ENCODE data around the gene ORC6.
"Not testable (repeated sequence)": the region's sequence is repeated elsewhere in the genome, so short reads cannot be mapped to it uniquely, and the experiment has no call there.

The ORC6 gene, protein sequence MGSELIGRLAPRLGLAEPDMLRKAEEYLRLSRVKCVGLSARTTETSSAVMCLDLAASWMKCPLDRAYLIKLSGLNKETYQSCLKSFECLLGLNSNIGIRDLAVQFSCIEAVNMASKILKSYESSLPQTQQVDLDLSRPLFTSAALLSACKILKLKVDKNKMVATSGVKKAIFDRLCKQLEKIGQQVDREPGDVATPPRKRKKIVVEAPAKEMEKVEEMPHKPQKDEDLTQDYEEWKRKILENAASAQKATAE

DNA sequence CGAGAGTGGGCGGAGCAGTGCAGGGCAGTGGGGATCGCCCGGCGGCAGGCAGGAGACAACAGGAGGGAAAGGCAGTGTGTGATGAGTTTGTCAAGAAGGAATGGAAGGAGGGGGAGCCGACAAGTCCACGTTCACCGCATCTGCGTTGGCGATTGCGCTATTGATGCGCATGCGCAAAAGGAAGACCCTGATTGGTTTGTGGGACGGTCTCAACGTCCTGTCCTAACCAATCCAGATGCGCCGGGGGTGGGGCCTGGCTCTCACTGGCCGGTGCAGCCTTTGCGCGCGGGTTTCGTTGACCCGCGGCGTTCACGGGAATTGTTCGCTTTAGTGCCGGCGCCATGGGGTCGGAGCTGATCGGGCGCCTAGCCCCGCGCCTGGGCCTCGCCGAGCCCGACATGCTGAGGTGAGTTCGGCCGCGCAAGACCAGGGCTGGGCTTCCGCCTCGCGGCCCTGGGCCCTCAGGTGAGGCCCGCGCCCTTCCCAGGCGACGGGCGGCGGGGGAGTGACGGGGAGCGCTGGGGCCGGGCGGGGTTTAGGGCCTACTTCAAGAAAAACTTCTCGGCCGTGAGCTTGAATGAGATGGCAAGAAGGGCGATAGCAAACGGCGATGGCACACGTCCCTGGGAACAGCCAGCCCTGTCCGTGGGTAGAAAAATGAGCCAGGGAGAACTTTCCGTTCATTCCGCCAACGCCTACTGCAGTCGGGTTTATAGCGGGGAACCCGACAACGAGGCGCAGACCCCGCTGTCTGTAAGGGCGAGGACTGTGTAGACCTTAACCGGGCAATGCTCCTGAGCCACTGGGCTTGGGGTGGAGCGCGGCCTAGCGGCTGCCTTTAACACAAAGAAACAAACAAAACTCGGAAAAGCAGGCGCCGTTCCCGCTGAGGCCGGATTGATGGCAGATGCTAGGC, at the start of gene ORC6:
Gene ORC6, plus strand, starts transcription at position 295 of the 916 bp plus-strand sequence. Its CDS starts 47 bp downstream, at position 342.
- peak; percentile 95 for DNase-seq (ENCODE audit: low read depth)

DNA sequence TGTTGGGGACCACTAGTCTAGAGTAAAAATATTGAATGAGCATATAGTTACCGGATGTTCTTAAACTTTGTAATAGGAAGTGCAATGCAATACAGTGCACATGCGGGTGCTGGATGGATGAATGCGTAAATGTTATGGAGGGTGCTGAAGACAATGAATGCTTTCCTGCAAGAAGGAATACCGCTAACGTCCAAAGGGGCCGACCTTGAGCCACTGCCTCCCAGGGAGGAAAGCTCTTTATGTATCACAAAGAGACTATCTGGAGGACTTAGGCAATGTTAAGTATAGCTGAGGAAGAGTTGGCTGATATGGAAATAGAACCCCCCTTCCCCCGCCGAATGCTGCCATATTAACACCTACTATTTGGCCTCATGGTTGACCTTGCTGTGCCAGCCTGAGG, 40.8 kb upstream of the ORC6 start:
- no peak for DNase-seq (ENCODE audit: low read depth)

- no peak for DNase-seq (ENCODE audit: low read depth)
Observed at GRCh38 chr16:46649588-46650253, 39.7 kb upstream of the ORC6 start.

DNA sequence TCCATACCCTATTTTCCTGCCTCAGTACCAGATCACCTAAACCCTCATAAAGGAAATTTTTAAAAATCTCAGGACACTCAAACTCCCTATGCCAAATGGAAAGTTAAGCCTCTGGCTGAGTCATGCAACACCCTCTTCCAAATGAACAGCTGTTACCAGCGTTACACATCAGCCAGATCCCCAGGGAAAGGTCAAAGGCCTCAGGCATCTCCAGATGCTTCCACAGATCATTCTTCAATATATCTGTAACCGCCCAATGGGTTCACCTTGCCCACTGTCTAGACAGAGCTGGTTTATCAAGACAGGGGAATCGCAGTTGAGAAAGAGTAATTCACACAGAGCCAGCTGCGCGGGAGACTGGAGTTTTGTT, 39.2 kb upstream of the ORC6 start:
- no peak for DNase-seq (ENCODE audit: low read depth)

GRCh38 chr16:46651305-46651704, 38.2 kb upstream of the ORC6 start:
- no peak for DNase-seq (ENCODE audit: low read depth)

GRCh38 chr16:46658925-46659324, 30.5 kb upstream of the ORC6 start:
- DNase-seq (ENCODE audit: low read depth) = no peak

GRCh38 chr16:46662123-46662522, 27.3 kb upstream of the ORC6 start:
- DNase-seq (ENCODE audit: low read depth) = no peak

- peak; percentile 2 for DNase-seq (ENCODE audit: low read depth)
Observed at GRCh38 chr16:46673320-46674013, 16.0 kb upstream of the ORC6 start.

- not testable (repeated sequence) for DNase-seq (ENCODE audit: low read depth)
Observed at GRCh38 chr16:46677943-46678342, 11.5 kb upstream of the ORC6 start.

GRCh38 chr16:46681867-46682266, 7.6 kb upstream of the ORC6 start:
- DNase-seq (ENCODE audit: low read depth) = not testable (repeated sequence)

GRCh38 chr16:46686815-46687473, 2.5 kb upstream of the ORC6 start:
- no peak for DNase-seq (ENCODE audit: low read depth)

DNA sequence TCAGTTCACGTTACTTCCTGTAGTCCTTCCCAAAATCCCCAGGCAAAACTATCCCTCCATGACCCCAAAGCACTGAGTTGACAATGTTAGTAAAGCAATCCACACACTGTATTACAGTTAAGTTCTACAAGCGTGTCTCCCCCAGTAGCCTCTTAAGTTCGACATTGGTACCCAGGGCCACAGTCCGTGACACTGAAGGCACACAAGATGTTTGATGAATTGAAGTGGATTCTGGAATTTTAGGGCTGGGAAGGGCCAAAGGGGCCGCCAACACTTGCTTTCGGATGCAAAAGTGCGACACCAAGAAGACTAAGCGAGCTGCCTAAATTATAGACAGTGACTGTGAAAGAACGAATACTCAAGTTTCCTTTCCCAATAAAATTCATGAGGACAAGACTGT, 2.0 kb upstream of the ORC6 start:
- DNase-seq (ENCODE audit: low read depth) = no peak

DNA sequence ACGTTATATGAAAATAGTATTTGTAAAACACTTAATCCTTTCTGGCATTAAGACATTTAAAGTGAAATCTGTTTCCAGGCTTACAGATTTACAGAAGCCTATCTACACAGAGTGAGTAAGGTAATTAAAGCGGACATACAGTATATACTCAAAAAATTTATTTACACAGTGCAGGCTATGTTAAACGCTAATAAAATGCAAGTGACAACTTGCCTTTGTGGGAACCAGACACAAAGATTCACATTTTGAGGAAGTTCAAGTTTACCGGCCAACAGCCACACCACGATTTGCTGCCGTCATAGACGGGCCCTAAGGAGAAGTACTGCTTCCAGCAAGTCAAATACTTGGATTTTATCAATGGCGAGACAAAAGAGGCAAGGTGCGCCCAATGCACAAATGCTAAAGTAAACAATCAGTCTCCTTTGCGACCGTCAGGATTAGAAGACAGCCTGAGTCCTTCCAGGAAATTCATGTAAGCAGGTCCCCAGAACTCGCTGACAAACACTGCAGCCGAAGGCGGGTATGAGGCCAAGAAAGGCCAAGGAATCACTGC, 1.3 kb upstream of the ORC6 start:
- DNase-seq (ENCODE audit: low read depth) = no peak

GRCh38 chr16:46688654-46689364, 650 bp upstream of the ORC6 start, which contains the start of gene VPS35:
Gene VPS35 (minus strand): TSS chr16:46689178. CDS start chr16:46689133, 45 bp downstream.
- DNase-seq (ENCODE audit: low read depth) = peak; percentile 98

DNA sequence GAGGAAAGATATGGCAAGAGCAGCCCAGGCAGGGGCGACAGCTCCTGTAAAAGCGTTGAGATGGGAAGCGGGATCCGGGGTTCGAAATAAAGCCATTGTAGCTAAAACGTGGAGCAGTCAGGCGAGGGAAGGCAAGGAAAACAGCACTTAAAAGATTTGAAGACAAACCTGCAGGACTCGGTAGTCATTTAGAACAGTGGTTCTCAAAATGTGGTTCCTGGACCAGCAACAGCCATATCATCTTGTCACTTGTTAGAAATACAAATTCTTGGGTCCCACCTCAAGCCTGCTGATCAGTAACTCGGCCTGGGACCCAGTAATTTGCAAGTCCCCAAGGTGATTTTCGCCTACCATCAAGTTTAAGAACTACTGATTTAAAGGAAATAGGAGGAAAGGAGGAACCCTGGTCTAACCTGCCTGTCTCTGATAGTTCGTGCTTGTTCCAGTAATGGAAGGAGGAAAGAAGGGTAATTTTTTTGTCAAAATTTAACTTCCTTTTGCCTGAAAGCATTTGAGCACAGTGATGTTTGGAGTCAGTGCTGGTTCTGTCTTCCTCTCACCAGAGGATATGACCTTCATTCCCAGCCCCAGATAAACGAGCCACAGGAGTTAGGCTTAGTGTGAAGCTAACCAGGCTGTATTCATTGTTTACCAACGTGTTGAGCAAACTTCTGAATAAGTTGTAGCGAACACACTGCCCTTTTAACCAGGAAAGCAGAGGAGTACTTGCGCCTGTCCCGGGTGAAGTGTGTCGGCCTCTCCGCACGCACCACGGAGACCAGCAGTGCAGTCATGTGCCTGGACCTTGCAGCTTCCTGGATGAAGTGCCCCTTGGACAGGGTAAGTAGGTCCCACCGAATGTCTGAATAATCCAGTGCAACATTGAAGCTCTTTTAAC, 1.1 kb downstream of the ORC6 start:
- DNase-seq (ENCODE audit: low read depth) = no peak

GRCh38 chr16:46691726-46692125, 2.3 kb downstream of the ORC6 start:
- DNase-seq (ENCODE audit: low read depth) = no peak

DNA sequence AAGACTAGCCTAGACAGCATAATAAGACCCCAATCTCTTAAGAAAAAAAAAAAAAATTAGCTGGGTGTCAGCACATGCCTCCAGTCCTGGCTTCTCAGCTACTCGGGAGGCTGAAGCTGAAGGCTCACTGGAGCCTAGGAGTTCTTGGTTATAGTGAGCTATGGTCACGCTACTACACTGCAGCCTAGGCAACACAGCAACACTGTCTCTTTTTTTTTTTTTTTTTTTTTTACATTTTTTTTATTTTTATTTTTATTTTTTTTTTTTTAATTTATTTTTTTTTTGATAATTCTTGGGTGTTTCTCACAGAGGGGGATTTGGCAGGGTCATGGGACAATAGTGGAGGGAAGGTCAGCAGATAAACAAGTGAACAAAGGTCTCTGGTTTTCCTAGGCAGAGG, 4.1 kb downstream of the ORC6 start:
- no peak for DNase-seq (ENCODE audit: low read depth)

DNA sequence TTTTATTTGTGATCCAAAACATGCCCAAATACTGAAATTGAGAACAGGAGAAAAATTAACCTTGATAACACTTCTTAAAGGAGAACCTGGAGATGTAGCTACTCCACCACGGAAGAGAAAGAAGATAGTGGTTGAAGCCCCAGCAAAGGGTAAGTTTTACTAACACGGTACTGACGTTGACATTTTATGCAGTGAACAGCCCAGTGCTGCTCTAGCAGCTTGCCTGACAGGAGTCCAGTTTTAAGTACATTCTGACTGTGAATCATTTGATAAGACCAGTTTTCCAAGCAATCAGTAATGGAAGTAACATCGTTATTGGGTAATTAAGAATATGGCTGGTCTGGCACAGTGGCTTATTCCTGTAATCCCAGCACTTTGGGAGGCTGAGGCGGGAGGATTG, 6.5 kb downstream of the ORC6 start:
- DNase-seq (ENCODE audit: low read depth) = no peak

DNA sequence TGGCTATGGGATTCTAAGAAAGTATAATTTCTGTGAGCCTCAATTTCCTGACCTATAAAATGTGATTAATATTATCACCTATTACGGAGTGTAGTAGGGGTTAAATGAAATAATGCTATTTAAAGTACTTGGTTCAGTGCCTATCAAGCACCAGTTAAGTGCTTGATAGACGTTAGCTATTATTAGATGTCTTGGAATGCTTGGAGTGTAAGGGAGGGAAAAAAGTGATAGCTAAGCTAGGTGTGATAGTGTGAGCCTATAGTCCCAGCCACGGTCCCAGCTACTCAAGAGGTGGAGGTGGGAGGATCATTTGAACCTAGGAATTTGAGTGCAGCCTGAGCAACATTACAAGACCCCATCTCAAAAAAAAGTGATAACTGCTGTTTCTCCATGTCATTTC, 7.5 kb downstream of the ORC6 start:
- no peak for DNase-seq (ENCODE audit: low read depth)

GRCh38 chr16:46700048-46700447, 10.6 kb downstream of the ORC6 start:
- DNase-seq (ENCODE audit: low read depth) = no peak
